ENCODE measurements around the gene CASTOR2.

CASTOR2 gene

DNA sequence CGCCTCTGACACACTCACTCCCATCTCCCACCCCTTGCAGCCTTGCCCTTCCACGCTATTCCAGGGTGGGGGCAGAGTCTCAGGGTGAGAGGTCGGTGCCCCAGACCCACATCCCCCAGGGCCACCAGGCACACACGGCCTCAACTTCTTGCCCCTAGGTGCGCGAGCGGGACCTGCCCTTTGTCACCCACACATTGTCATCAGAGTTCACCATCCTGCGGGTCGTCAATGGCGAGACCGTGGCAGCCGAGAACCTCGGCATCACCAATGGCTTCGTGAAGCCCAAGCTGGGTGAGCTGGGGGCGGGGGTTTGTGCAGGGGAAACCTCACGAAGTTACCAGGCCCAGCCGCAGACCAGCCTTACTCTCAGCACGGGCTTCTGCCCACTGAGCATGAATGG, 53.3 kb downstream of the CASTOR2 start (continued):
- TF ChIP-seq ESRRG (CRISPR knock-in tag; IDR thresholded peaks at IDR 0.05) (no peak), ZNF70 (CRISPR knock-in tag; IDR thresholded peaks at IDR 0.05) (no peak)

DNA sequence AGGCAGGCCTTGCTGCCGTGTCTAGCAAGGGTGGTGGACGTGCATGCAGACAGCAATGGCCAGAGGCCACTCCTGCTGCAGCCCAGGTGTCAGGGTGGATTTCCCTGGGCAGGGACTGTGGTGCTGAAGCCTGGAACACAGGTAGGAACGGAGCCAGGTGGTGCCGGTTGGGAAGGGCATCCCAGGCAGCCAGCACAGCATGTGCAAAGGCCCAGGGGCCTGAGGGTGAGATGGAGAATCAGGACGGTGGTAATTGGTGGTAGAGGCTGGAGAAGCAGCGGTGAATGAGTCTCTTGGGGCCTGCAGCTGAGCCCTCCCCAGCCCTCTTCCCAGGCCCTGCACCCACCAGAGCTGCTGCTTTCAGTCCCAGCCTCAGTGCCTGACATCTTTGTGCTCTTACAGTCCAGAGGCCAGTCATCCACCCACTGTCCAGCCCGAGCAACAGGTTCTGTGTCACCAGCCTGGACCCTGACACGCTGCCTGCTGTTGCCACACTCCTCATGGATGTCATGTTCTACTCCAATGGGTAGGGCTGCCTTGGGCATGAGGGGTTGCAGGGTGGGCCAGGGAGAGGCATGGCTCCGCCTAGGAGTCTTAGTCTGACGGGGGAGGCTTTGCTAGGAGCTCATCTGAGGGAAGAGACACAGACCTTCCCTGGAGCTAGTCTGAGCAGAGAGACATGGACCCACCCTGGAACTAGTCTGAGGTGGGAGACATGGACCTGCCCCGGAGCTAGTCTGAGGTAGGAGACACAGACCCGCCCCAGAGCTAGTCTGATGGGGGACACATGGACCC, 54.3 kb downstream of the CASTOR2 start:
- no peak for ATAC-seq
- no peak for TF ChIP-seq TOX (CRISPR knock-in tag; IDR thresholded peaks at IDR 0.05; ENCODE audit: borderline replicate concordance)
- TF ChIP-seq ZNF8 (CRISPR knock-in tag; IDR thresholded peaks at IDR 0.05) = no peak
- TF ChIP-seq, protein P1, sequence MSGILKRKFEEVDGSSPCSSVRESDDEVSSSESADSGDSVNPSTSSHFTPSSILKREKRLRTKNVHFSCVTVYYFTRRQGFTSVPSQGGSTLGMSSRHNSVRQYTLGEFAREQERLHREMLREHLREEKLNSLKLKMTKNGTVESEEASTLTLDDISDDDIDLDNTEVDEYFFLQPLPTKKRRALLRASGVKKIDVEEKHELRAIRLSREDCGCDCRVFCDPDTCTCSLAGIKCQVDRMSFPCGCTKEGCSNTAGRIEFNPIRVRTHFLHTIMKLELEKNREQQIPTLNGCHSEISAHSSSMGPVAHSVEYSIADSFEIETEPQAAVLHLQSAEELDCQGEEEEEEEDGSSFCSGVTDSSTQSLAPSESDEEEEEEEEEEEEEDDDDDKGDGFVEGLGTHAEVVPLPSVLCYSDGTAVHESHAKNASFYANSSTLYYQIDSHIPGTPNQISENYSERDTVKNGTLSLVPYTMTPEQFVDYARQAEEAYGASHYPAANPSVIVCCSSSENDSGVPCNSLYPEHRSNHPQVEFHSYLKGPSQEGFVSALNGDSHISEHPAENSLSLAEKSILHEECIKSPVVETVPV (CRISPR knock-in tag; IDR thresholded peaks at IDR 0.05) = no peak

DNA sequence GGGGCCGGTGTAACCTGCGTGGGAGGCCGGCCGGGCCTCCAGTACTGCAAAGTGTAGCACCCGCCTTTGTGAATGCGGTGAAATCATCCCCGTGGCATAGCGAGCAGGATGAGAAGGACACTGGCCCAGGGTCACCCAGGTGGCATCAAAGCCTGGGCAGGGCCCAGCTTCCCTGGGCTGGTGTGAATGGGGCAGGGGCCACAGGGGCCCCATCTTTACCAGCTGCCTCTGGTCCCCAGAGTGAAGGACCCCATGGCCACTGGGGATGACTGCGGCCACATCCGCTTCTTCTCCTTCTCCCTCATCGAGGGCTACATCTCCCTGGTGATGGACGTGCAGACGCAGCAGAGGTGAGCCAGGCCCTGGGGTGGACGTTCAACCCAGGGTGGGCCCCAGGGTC, 55.3 kb downstream of the CASTOR2 start:
- TF ChIP-seq TOX (CRISPR knock-in tag; IDR thresholded peaks at IDR 0.05; ENCODE audit: borderline replicate concordance) (no peak), ZNF8 (CRISPR knock-in tag; IDR thresholded peaks at IDR 0.05) (no peak), ZFP30 (CRISPR knock-in tag; IDR thresholded peaks at IDR 0.05) (no peak), ZNF565 (CRISPR knock-in tag; conservative IDR thresholded peaks at IDR 0.05; ENCODE audit: low read depth) (no peak), ZC3H10 (CRISPR knock-in tag; IDR thresholded peaks at IDR 0.05) (no peak), SNAI2 (CRISPR knock-in tag; IDR thresholded peaks at IDR 0.05) (no peak), RARB (CRISPR knock-in tag; IDR thresholded peaks at IDR 0.05) (no peak), CSDC2 (CRISPR knock-in tag; IDR thresholded peaks at IDR 0.05) (no peak), ZNF70 (CRISPR knock-in tag; IDR thresholded peaks at IDR 0.05) (no peak), ZFP3 (CRISPR knock-in tag; IDR thresholded peaks at IDR 0.05) (no peak), ESRRG (CRISPR knock-in tag; IDR thresholded peaks at IDR 0.05) (no peak), GLIS3 (CRISPR knock-in tag; IDR thresholded peaks at IDR 0.05) (no peak), TCF4 (CRISPR knock-in tag; IDR thresholded peaks at IDR 0.05; ENCODE audit: borderline replicate concordance) (no peak)
- TF ChIP-seq, protein P2, sequence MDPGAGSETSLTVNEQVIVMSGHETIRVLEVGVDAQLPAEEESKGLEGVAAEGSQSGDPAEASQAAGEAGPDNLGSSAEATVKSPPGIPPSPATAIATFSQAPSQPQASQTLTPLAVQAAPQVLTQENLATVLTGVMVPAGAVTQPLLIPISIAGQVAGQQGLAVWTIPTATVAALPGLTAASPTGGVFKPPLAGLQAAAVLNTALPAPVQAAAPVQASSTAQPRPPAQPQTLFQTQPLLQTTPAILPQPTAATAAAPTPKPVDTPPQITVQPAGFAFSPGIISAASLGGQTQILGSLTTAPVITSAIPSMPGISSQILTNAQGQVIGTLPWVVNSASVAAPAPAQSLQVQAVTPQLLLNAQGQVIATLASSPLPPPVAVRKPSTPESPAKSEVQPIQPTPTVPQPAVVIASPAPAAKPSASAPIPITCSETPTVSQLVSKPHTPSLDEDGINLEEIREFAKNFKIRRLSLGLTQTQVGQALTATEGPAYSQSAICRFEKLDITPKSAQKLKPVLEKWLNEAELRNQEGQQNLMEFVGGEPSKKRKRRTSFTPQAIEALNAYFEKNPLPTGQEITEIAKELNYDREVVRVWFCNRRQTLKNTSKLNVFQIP (CRISPR knock-in tag; IDR thresholded peaks at IDR 0.05; ENCODE audit: borderline replicate concordance, low read depth) = no peak
- TF ChIP-seq, protein P3, sequence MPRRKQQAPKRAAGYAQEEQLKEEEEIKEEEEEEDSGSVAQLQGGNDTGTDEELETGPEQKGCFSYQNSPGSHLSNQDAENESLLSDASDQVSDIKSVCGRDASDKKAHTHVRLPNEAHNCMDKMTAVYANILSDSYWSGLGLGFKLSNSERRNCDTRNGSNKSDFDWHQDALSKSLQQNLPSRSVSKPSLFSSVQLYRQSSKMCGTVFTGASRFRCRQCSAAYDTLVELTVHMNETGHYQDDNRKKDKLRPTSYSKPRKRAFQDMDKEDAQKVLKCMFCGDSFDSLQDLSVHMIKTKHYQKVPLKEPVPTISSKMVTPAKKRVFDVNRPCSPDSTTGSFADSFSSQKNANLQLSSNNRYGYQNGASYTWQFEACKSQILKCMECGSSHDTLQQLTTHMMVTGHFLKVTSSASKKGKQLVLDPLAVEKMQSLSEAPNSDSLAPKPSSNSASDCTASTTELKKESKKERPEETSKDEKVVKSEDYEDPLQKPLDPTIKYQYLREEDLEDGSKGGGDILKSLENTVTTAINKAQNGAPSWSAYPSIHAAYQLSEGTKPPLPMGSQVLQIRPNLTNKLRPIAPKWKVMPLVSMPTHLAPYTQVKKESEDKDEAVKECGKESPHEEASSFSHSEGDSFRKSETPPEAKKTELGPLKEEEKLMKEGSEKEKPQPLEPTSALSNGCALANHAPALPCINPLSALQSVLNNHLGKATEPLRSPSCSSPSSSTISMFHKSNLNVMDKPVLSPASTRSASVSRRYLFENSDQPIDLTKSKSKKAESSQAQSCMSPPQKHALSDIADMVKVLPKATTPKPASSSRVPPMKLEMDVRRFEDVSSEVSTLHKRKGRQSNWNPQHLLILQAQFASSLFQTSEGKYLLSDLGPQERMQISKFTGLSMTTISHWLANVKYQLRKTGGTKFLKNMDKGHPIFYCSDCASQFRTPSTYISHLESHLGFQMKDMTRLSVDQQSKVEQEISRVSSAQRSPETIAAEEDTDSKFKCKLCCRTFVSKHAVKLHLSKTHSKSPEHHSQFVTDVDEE (CRISPR knock-in tag; IDR thresholded peaks at IDR 0.05) = no peak
- TF ChIP-seq, protein P1 (CRISPR knock-in tag; IDR thresholded peaks at IDR 0.05) = no peak
- TF ChIP-seq, protein P4, sequence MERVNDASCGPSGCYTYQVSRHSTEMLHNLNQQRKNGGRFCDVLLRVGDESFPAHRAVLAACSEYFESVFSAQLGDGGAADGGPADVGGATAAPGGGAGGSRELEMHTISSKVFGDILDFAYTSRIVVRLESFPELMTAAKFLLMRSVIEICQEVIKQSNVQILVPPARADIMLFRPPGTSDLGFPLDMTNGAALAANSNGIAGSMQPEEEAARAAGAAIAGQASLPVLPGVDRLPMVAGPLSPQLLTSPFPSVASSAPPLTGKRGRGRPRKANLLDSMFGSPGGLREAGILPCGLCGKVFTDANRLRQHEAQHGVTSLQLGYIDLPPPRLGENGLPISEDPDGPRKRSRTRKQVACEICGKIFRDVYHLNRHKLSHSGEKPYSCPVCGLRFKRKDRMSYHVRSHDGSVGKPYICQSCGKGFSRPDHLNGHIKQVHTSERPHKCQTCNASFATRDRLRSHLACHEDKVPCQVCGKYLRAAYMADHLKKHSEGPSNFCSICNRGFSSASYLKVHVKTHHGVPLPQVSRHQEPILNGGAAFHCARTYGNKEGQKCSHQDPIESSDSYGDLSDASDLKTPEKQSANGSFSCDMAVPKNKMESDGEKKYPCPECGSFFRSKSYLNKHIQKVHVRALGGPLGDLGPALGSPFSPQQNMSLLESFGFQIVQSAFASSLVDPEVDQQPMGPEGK (CRISPR knock-in tag; IDR thresholded peaks at IDR 0.05; ENCODE audit: borderline replicate concordance) = no peak
- no peak for ATAC-seq

DNA sequence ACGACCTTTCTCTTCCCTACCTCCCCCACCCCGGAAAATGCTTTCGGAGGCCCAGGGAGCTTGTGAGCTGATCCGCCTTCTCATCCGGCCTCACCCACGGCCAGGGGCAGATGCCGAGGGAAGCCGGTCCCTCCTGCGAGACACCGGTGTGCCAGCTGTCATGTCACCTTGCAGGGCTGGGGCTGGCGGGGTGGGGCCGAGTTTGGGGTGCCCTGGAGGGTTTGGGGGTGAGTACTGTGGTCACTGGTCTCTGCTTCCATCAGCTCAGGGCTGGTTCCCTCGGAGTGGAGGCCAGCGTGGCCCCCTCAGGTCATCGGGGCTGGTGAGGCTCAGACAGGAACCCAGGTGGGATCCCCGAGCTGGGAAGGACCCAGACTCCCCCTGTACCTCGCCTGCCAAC, 60.4 kb downstream of the CASTOR2 start:
- TF ChIP-seq OSR1 (CRISPR knock-in tag; IDR thresholded peaks at IDR 0.05) = no peak
- ATAC-seq = no peak; the same call in 2 of the 3 replicates
